K562 treated with DMSO at 1 percent for 12 hours (cell line): ENCODE data around the gene ZSCAN32. TPM values are rescaled to one million over a fixed set of nuclear protein-coding genes. Genes with fewer than 3 reads are reported as not detected.

Experiments
- total RNA-seq: library from RNA; unstranded; fragments of 300-600 nt; gene quantifications from 2 replicates; pipeline ENCODE4 v1.2.3, GENCODE V29; 2022; ENCODE audit not compliant: insufficient read depth

Gene ZSCAN32
- total RNA-seq = 6.8 and 15.8 TPM in 2 replicates

GRCh38 chr16:3400779-3401688, at the start of gene ZSCAN32, which contains the start of gene ZNF174:
TSS of gene ZSCAN32 (minus strand) at chr16:3401004. CDS start at chr16:3397557, 3,447 bp downstream.
TSS of gene ZNF174 (plus strand) at chr16:3401215. CDS start at chr16:3402005, 790 bp downstream.

GRCh38 chr16:3443108-3444031, 42.6 kb upstream of the ZSCAN32 start, which contains the start of the genes NAA60 and ZNF597:
TSS of gene NAA60 (plus strand) at chr16:3443680. CDS start at chr16:3476228, 32,548 bp downstream.
TSS of gene ZNF597 (minus strand) at chr16:3443504. CDS start at chr16:3443153, 351 bp downstream.

GRCh38 chr16:3355589-3355988, 45.2 kb downstream of the ZSCAN32 start, which contains the start of gene OR2C1:
TSS of gene OR2C1 (plus strand) at chr16:3355889. CDS start at chr16:3355941, 52 bp downstream.

Other genes with a start within 250 kb of the ZSCAN32 start
- gene OR1F1, start 212.8 kb downstream of the ZSCAN32 start, total RNA-seq = not detected in 2 replicates
- 6.1 and 9.9 TPM in 2 replicates for gene ZNF200, start 165.8 kb downstream of the ZSCAN32 start, total RNA-seq
- not detected in 2 replicates for gene MEFV, start 144.4 kb downstream of the ZSCAN32 start, total RNA-seq
- gene ZNF263, start 117.5 kb downstream of the ZSCAN32 start, total RNA-seq = 36.1 and 40.4 TPM in 2 replicates
- gene TIGD7, start 95.6 kb downstream of the ZSCAN32 start, total RNA-seq = 1.2 and 3.8 TPM in 2 replicates
- 4.2 and 10.1 TPM in 2 replicates for gene ZNF75A, start 95.5 kb downstream of the ZSCAN32 start, total RNA-seq
- gene OR2C1, start 45.1 kb downstream of the ZSCAN32 start, total RNA-seq = not detected in 2 replicates
- 13.1 and 21.1 TPM in 2 replicates for gene ZNF174, start 211 bp upstream of the ZSCAN32 start, total RNA-seq
- gene ZNF597, start 42.5 kb upstream of the ZSCAN32 start, total RNA-seq = 0.47 TPM in 1 of 2 replicates, not detected in the other
- gene NAA60, start 42.7 kb upstream of the ZSCAN32 start, total RNA-seq = 36.0 and 48.2 TPM in 2 replicates
- gene C16orf90, start 94.5 kb upstream of the ZSCAN32 start, total RNA-seq = not detected in 2 replicates
- gene CLUAP1, start 100.0 kb upstream of the ZSCAN32 start, total RNA-seq = 2.1 and 5.0 TPM in 2 replicates
- gene NLRC3, start 176.4 kb upstream of the ZSCAN32 start, total RNA-seq = not detected in 2 replicates
- 1.6 and 7.7 TPM in 2 replicates for gene SLX4, start 210.6 kb upstream of the ZSCAN32 start, total RNA-seq